Measurements from ENCODE around the gene HFM1.

- TF ChIP-seq KLF1 (tag; IDR thresholded peaks at IDR 0.05) (no peak), E2F8 (IDR thresholded peaks at IDR 0.05; ENCODE audit: low read depth, partially characterized antibody) (no peak), REST (IDR thresholded peaks at IDR 0.05; ENCODE audit: borderline replicate concordance) (no peak), REST (CRISPR knock-in tag; IDR thresholded peaks at IDR 0.05; ENCODE audit: low read depth) (no peak), FOXA1 (IDR thresholded peaks at IDR 0.05; ENCODE audit: borderline replicate concordance) (no peak), POLR2AphosphoS5 (IDR thresholded peaks at IDR 0.05; ENCODE audit: control insufficient read depth, insufficient read depth, low read depth, low read length) (no peak), CTCF (IDR thresholded peaks at IDR 0.05 in 2 of 3, conservative IDR thresholded peaks at IDR 0.05 in 1 of 3; ENCODE audit: insufficient read depth in 2 of 3, low read depth in 1 of 3, low read length in 3 of 3) (no peak), ELF1 (tag; IDR thresholded peaks at IDR 0.05) (no peak), ZNF384 (IDR thresholded peaks at IDR 0.05; ENCODE audit: low read depth, low read length) (no peak), ZBTB33 (CRISPR knock-in tag; IDR thresholded peaks at IDR 0.05) (no peak), POLR2A (conservative IDR thresholded peaks at IDR 0.05) (no peak), PKNOX1 (IDR thresholded peaks at IDR 0.05) (no peak), PHB2 (IDR thresholded peaks at IDR 0.05; ENCODE audit: low read depth) (no peak)
These were observed 23.7 kb upstream of the HFM1 start for GRCh38 chr1:91428182-91428798.

Measured in K562 (cell line).